OCI-LY7 (cell line): Measurements from ENCODE around the gene NEK9.

ENCODE experiments used
- CTCF ChIP-seq: fragments of 200-600 bp; sonication (generic); conservative IDR thresholded peaks from 2 replicates; pipeline ENCODE4 v1.5.1; 2014; ENCODE audit warnings: mild to moderate bottlenecking, antibody characterized with exemption, low read length, moderate library complexity, mixed read lengths
- EZH2phosphoT487 ChIP-seq: fragments of 200-600 bp; sonication (generic); IDR thresholded peaks from 2 replicates; pipeline ENCODE4 v1.6.1; 2018; ENCODE audit warnings: low read depth, borderline replicate concordance, mild to moderate bottlenecking, mixed run types, antibody characterized with exemption, low read length, moderate library complexity, mixed read lengths

GRCh38 chr14:75101491-75101890, 25.4 kb downstream of the NEK9 start:
- TF ChIP-seq CTCF, result no peak
- no peak for TF ChIP-seq EZH2phosphoT487
